Stimulated activated CD8-positive, alpha-beta memory T cell treated with anti-CD3 and anti-CD28 coated beads, Interleukin-15, amount 100 ng/mL, for 1 hour (primary cell): ENCODE measurements around the gene RPIA.
"Not testable (repeated sequence)": the region's sequence is repeated elsewhere in the genome, so short reads cannot be mapped to it uniquely, and the experiment has no call there.

Experiments
- DNase-seq: peaks from one replicate; pipeline ENCODE4 v3.0.0-alpha.2; 2020; ENCODE audit warnings: low read depth

RPIA gene

GRCh38 chr2:88691339-88692183 is at the start of gene RPIA:
TSS of gene RPIA (plus strand) at chr2:88691673. CDS start at chr2:88691699, 26 bp downstream.
- DNase-seq = peak; percentile 98

- DNase-seq = no peak
Measured at GRCh38 chr2:88642278-88642677, 49.2 kb upstream of the RPIA start.

- DNase-seq = not testable (repeated sequence)
Measured at GRCh38 chr2:88645291-88645882, 46.1 kb upstream of the RPIA start.

GRCh38 chr2:88651646-88652045 is 39.8 kb upstream of the RPIA start:
- no peak for DNase-seq

- DNase-seq = no peak
Measured at GRCh38 chr2:88654714-88655113, 36.8 kb upstream of the RPIA start.

GRCh38 chr2:88656690-88657089 is 34.8 kb upstream of the RPIA start:
- no peak for DNase-seq

GRCh38 chr2:88657131-88657530 is 34.3 kb upstream of the RPIA start:
- DNase-seq = no peak

GRCh38 chr2:88658326-88658725 is 33.1 kb upstream of the RPIA start:
- no peak for DNase-seq

- no peak for DNase-seq
Measured at GRCh38 chr2:88658881-88659537, 32.5 kb upstream of the RPIA start.

- DNase-seq = no peak
Measured at GRCh38 chr2:88659538-88659915, 31.9 kb upstream of the RPIA start.

GRCh38 chr2:88660622-88661021 is 30.9 kb upstream of the RPIA start:
- no peak for DNase-seq

- no peak for DNase-seq
Measured at GRCh38 chr2:88666576-88666975, 24.9 kb upstream of the RPIA start.

- DNase-seq = no peak
Measured at GRCh38 chr2:88667219-88667618, 24.3 kb upstream of the RPIA start.

- DNase-seq = no peak
Measured at GRCh38 chr2:88668862-88669261, 22.6 kb upstream of the RPIA start.

GRCh38 chr2:88669482-88670214 is 21.8 kb upstream of the RPIA start:
- no peak for DNase-seq

GRCh38 chr2:88671786-88672427 is 19.6 kb upstream of the RPIA start:
- no peak for DNase-seq

- DNase-seq = no peak
Measured at GRCh38 chr2:88673363-88673762, 18.1 kb upstream of the RPIA start.

- no peak for DNase-seq
Measured at GRCh38 chr2:88680266-88680902, 11.1 kb upstream of the RPIA start.

- no peak for DNase-seq
Measured at GRCh38 chr2:88680916-88681315, 10.6 kb upstream of the RPIA start.

- DNase-seq = no peak
Measured at GRCh38 chr2:88683160-88684021, 8.1 kb upstream of the RPIA start.
